MG63 (cell line): ENCODE data around the gene GPR27. TPM values are rescaled to one million over a fixed set of nuclear protein-coding genes. Genes with fewer than 3 reads are reported as not detected.

Experiments
- DNase-seq: peaks from one replicate; pipeline ENCODE4 v3.0.0-alpha.2; 2020
- H3K27me3 ChIP-seq: fragments of 250-450 bp; sonication (Bioruptor Pico); 2 replicates; pipeline ENCODE4 v1.5.1; 2020; ENCODE audit warnings: mild to moderate bottlenecking, moderate library complexity
- H3K36me3 ChIP-seq: fragments of 250-450 bp; sonication (Bioruptor Pico); 2 replicates; pipeline ENCODE4 v1.5.1; 2020; ENCODE audit warnings: mild to moderate bottlenecking, moderate library complexity
- H3K4me3 ChIP-seq: fragments of 250-450 bp; sonication (Bioruptor Pico); 2 replicates; pipeline ENCODE4 v1.5.1; 2020; ENCODE audit warnings: mild to moderate bottlenecking, moderate library complexity
- H3K9me3 ChIP-seq: fragments of 250-450 bp; sonication (Bioruptor Pico); 2 replicates; pipeline ENCODE4 v1.5.1; 2020; ENCODE audit warnings: mild to moderate bottlenecking, moderate library complexity
- total RNA-seq: library from RNA; depleted of rRNA; stranded (reverse); fragments of >200 nt; shearing (Covaris generic); gene quantifications from 2 replicates; pipeline ENCODE4 v1.2.3, GENCODE V29; 2014; ENCODE audit warnings: low replicate concordance

GPR27 gene
- total RNA-seq, 1 experiment from 2014 or later: 7.0 TPM

- Histone ChIP-seq H3K9me3 (no peaks in the 10 kb centered on the region), H3K4me3 (no peak overlapping the region), H3K36me3 (no peaks in the 10 kb centered on the region), H3K27me3 (no peaks in the 10 kb centered on the region)
- DNase-seq: no peak
Measured at GRCh38 chr3:71771126-71771525, 17.5 kb downstream of the GPR27 start.

GRCh38 chr3:71771884-71772283, 18.2 kb downstream of the GPR27 start:
- H3K4me3 ChIP-seq: no peak overlapping the region
- H3K27me3 ChIP-seq: no peaks in the 10 kb centered on the region
- H3K36me3 ChIP-seq: no peaks in the 10 kb centered on the region
- no peaks in the 10 kb centered on the region for H3K9me3 ChIP-seq
- no peak for DNase-seq

- Histone ChIP-seq H3K9me3 (no peaks in the 10 kb centered on the region), H3K27me3 (peaks cover 3% of the 10 kb centered on the region; the same call in 1 of the 2 replicates)
Measured at GRCh38 chr3:71776538-71776937, 22.9 kb downstream of the GPR27 start.

GRCh38 chr3:71778353-71778752, 24.7 kb downstream of the GPR27 start:
- H3K27me3 ChIP-seq: peaks cover 16% of the 10 kb centered on the region
- H3K4me3 ChIP-seq: no peak overlapping the region
- H3K36me3 ChIP-seq: no peaks in the 10 kb centered on the region
- no peak for DNase-seq
- H3K9me3 ChIP-seq: no peaks in the 10 kb centered on the region

More at GRCh38 chr3:71776538-71776937, 22.9 kb downstream of the GPR27 start:
- H3K4me3 ChIP-seq: no peak overlapping the region
- no peak for DNase-seq
- H3K36me3 ChIP-seq: no peaks in the 10 kb centered on the region

GRCh38 chr3:71779674-71780377, 26.2 kb downstream of the GPR27 start:
- Histone ChIP-seq H3K36me3 (no peaks in the 10 kb centered on the region), H3K27me3 (peaks cover 31% of the 10 kb centered on the region), H3K9me3 (no peaks in the 10 kb centered on the region), H3K4me3 (no peak overlapping the region)
- no peak for DNase-seq

GRCh38 chr3:71780430-71780829, 26.8 kb downstream of the GPR27 start:
- no peak overlapping the region for H3K4me3 ChIP-seq
- H3K9me3 ChIP-seq: no peaks in the 10 kb centered on the region
- H3K27me3 ChIP-seq: peaks cover 33% of the 10 kb centered on the region
- no peak for DNase-seq
- H3K36me3 ChIP-seq: no peaks in the 10 kb centered on the region

- H3K36me3 ChIP-seq: no peaks in the 10 kb centered on the region
- no peak overlapping the region for H3K4me3 ChIP-seq
- peaks cover 45% of the 10 kb centered on the region for H3K27me3 ChIP-seq
- no peak for DNase-seq
- no peaks in the 10 kb centered on the region for H3K9me3 ChIP-seq
Measured at GRCh38 chr3:71783152-71783551, 29.5 kb downstream of the GPR27 start.

- peak overlapping the region; percentile 27 for H3K4me3 ChIP-seq
- H3K27me3 ChIP-seq: peaks cover 43% of the 10 kb centered on the region
- no peaks in the 10 kb centered on the region for H3K9me3 ChIP-seq
- DNase-seq: no peak
- no peaks in the 10 kb centered on the region for H3K36me3 ChIP-seq
Measured at GRCh38 chr3:71784201-71784913, 30.7 kb downstream of the GPR27 start.

- Histone ChIP-seq H3K4me3 (peak within 1 kb of the TSS; percentile 27), H3K27me3 (peaks cover 43% of the 10 kb centered on the region), H3K9me3 (no peaks in the 10 kb centered on the region), H3K36me3 (no peaks in the 10 kb centered on the region)
- DNase-seq: peak; percentile 13
Measured at GRCh38 chr3:71784914-71785531, 31.4 kb downstream of the GPR27 start, which contains the start of gene PROK2. TSS of gene PROK2 (minus strand) at chr3:71785148. CDS start at chr3:71785052, 96 bp downstream.

GRCh38 chr3:71785532-71786216, 32.0 kb downstream of the GPR27 start:
- Histone ChIP-seq H3K36me3 (no peaks in the 10 kb centered on the region), H3K27me3 (peaks cover 43% of the 10 kb centered on the region), H3K4me3 (no peak overlapping the region), H3K9me3 (no peaks in the 10 kb centered on the region)
- DNase-seq: no peak

GRCh38 chr3:71786217-71786549, 32.5 kb downstream of the GPR27 start:
- H3K9me3 ChIP-seq: no peaks in the 10 kb centered on the region
- peaks cover 43% of the 10 kb centered on the region for H3K27me3 ChIP-seq
- no peaks in the 10 kb centered on the region for H3K36me3 ChIP-seq
- DNase-seq: no peak
- no peak overlapping the region for H3K4me3 ChIP-seq

GRCh38 chr3:71786551-71786950, 32.9 kb downstream of the GPR27 start:
- DNase-seq: no peak
- H3K36me3 ChIP-seq: no peaks in the 10 kb centered on the region
- H3K4me3 ChIP-seq: no peak overlapping the region
- no peaks in the 10 kb centered on the region for H3K9me3 ChIP-seq
- peaks cover 42% of the 10 kb centered on the region for H3K27me3 ChIP-seq

- DNase-seq: no peak
- no peaks in the 10 kb centered on the region for H3K9me3 ChIP-seq
- no peak overlapping the region for H3K4me3 ChIP-seq
- H3K36me3 ChIP-seq: no peaks in the 10 kb centered on the region
- peaks cover 34% of the 10 kb centered on the region for H3K27me3 ChIP-seq
Measured at GRCh38 chr3:71787851-71788405, 34.3 kb downstream of the GPR27 start.

- H3K27me3 ChIP-seq: peaks cover 19% of the 10 kb centered on the region
- H3K4me3 ChIP-seq: no peak overlapping the region
- H3K9me3 ChIP-seq: no peaks in the 10 kb centered on the region
- no peak for DNase-seq
- no peaks in the 10 kb centered on the region for H3K36me3 ChIP-seq
Measured at GRCh38 chr3:71789922-71790321, 36.3 kb downstream of the GPR27 start.

- Histone ChIP-seq H3K36me3 (no peaks in the 10 kb centered on the region), H3K9me3 (no peaks in the 10 kb centered on the region), H3K27me3 (peaks cover 5% of the 10 kb centered on the region; the same call in 1 of the 2 replicates), H3K4me3 (no peak overlapping the region)
- DNase-seq: no peak
Measured at GRCh38 chr3:71791634-71792033, 38.0 kb downstream of the GPR27 start.

- Histone ChIP-seq H3K4me3 (no peak overlapping the region), H3K36me3 (no peaks in the 10 kb centered on the region), H3K9me3 (no peaks in the 10 kb centered on the region), H3K27me3 (peaks cover 14% of the 10 kb centered on the region)
- DNase-seq: no peak
Measured at GRCh38 chr3:71796290-71796689, 42.6 kb downstream of the GPR27 start.

- Histone ChIP-seq H3K27me3 (peaks cover 14% of the 10 kb centered on the region), H3K36me3 (no peaks in the 10 kb centered on the region), H3K4me3 (no peak overlapping the region), H3K9me3 (no peaks in the 10 kb centered on the region)
- no peak for DNase-seq
Measured at GRCh38 chr3:71797455-71797854, 43.8 kb downstream of the GPR27 start.
